K562 (cell line): ENCODE measurements around the gene EPB41L3. TPM values are rescaled to one million over a fixed set of nuclear protein-coding genes. Genes with fewer than 3 reads are reported as not detected.

ENCODE experiments used
- ATAC-seq: fragments of 200-7000 bp; cut with Tn5 transposase; 3 replicates; pipeline ENCODE4 v1.9.1; 2020; ENCODE audit warnings: moderate library complexity
- BruUV-seq: library from RNA; stranded (reverse); fragments of 400-500 nt; replicated peaks from 2 replicates; lab custom pipeline; 2021; lab: Mats Ljungman, UMichigan
- CTCF ChIA-PET: fragments of 300-600 bp; formaldehyde crosslinking; extraction: SDS; loops from one replicate; lab custom pipeline; 2021; ENCODE audit warnings: low intra/inter-chr PET ratio; lab: Yijun Ruan, JAX
- POLR2A ChIA-PET: fragments of 300-600, 350-650 bp; sonication (Branson Sonifier 250); formaldehyde crosslinking; extraction: SDS; loops from one replicate; lab custom pipeline; 2021; ENCODE audit warnings: antibody characterized with exemption, inconsistent platforms; lab: Yijun Ruan, JAX
- DNase-seq, 4 experiments: peaks; one replicate each; pipeline versions ENCODE4 v3.0.0 to v3.0.0-alpha.2; 2011 to 2018; ENCODE audit warnings: low spot score in 3 of 4, mixed read lengths in 3 of 4; ENCODE audit errors: extremely low read depth in 1 of 4
- FAIRE-seq: peaks from 2 replicates; lab custom pipeline; 2011; peaks lifted over from hg19 to GRCh38; lab: Jason Lieb, UNC
- H2AFZ ChIP-seq: 2 replicates; pipeline ENCODE4 v1.6.0; 2011; ENCODE audit warnings: low read depth, low read length, control low read depth, inconsistent platforms
- H3K27ac ChIP-seq: fragments of 200-600 bp; 3 replicates; pipeline ENCODE4 v1.8.0; 2011; ENCODE audit warnings: low read depth, mild to moderate bottlenecking, control low read depth, inconsistent platforms, low read length, moderate library complexity, mixed read lengths; ENCODE audit errors: extremely low read depth
- H3K27me3 ChIP-seq, 2 experiments: fragments of 300-600 bp in 1 of 2; 2 replicates in 1 of 2; 3 replicates in 1 of 2; pipeline versions ENCODE4 v1.6.0 to v1.8.0; 2011; ENCODE audit warnings: inconsistent platforms in 2 of 2, low read length in 2 of 2, mild to moderate bottlenecking in 1 of 2, mixed read lengths in 1 of 2, moderate library complexity in 1 of 2; ENCODE audit not compliant: control insufficient read depth in 2 of 2, insufficient read depth in 2 of 2
- H3K36me3 ChIP-seq: fragments of 300-600 bp; 3 replicates; pipeline ENCODE4 v1.8.0; 2011; ENCODE audit warnings: mild to moderate bottlenecking, low read length, inconsistent platforms; ENCODE audit not compliant: control insufficient read depth, insufficient read depth
- H3K4me1 ChIP-seq, 2 experiments: fragments of 200-600 bp in 1 of 2; replicated peaks in 1 of 2; 2 replicates in 1 of 2; 3 replicates in 1 of 2; pipeline versions ENCODE4 v1.5.1 to v1.8.0; 2011; ENCODE audit warnings: inconsistent platforms in 2 of 2, low read length in 2 of 2, mild to moderate bottlenecking in 1 of 2, mixed read lengths in 1 of 2, moderate library complexity in 1 of 2; ENCODE audit not compliant: control insufficient read depth in 2 of 2, insufficient read depth in 2 of 2
- H3K4me2 ChIP-seq: 2 replicates; pipeline ENCODE4 v1.6.1; 2011; ENCODE audit warnings: low read length, control low read depth, inconsistent platforms, mixed read lengths; ENCODE audit not compliant: insufficient read depth
- H3K4me3 ChIP-seq: fragments of 200-600 bp; sonication (generic), shearing (Covaris generic); 2 replicates; pipeline ENCODE4 v1.5.1; 2016; ENCODE audit warnings: control low read depth, inconsistent platforms
- H3K79me2 ChIP-seq: fragments of 200-600 bp; 3 replicates; pipeline ENCODE4 v1.8.0; 2011; ENCODE audit warnings: low read length, inconsistent platforms; ENCODE audit not compliant: control insufficient read depth, insufficient read depth
- H3K9ac ChIP-seq, 2 experiments: 2 replicates each; pipeline versions ENCODE4 v1.6.0 to v1.6.1; 2011; ENCODE audit warnings: low read depth in 2 of 2, low read length in 2 of 2, control low read depth in 1 of 2, inconsistent platforms in 1 of 2, mild to moderate bottlenecking in 1 of 2, mixed read lengths in 1 of 2; ENCODE audit not compliant: insufficient read depth in 1 of 2
- H3K9me1 ChIP-seq: one replicate; pipeline ENCODE4 v1.6.0; 2011; ENCODE audit warnings: inconsistent platforms, mild to moderate bottlenecking, low read length, moderate library complexity; ENCODE audit not compliant: control insufficient read depth, insufficient read depth
- H3K9me3 ChIP-seq: replicated peaks from 2 replicates; pipeline ENCODE4 v1.5.1; 2011; ENCODE audit warnings: low read depth, low read length, inconsistent platforms; ENCODE audit not compliant: control insufficient read depth, insufficient read depth
- H4K20me1 ChIP-seq: replicated peaks from 2 replicates; pipeline ENCODE4 v1.6.1; 2011; ENCODE audit warnings: low read length, inconsistent platforms, mixed read lengths; ENCODE audit not compliant: control insufficient read depth, insufficient read depth
- DDX20 ChIP-seq: fragments of 450-650 bp; IDR thresholded peaks from 2 replicates; pipeline ENCODE4 v1.6.1; 2016; ENCODE audit warnings: missing genetic modification characterization, low read depth, mild to moderate bottlenecking, missing compliant biosample characterization, moderate library complexity
- REST ChIP-seq, 2 experiments: fragments of 450-650 bp; formaldehyde crosslinking in 1 of 2; IDR thresholded peaks; 2 replicates each; pipeline versions ENCODE4 v1.4.0 to v1.6.1; 2014 to 2020; ENCODE audit warnings: mild to moderate bottlenecking in 2 of 2, borderline replicate concordance in 1 of 2, low read depth in 1 of 2
- SP2 ChIP-seq: IDR thresholded peaks from 2 replicates; pipeline ENCODE4 v1.6.1; 2011; ENCODE audit warnings: mild to moderate bottlenecking, low read depth, low read length, moderate library complexity; ENCODE audit not compliant: poor library complexity, severe bottlenecking; ENCODE audit errors: extremely low read depth
- TEAD2 ChIP-seq: fragments of 450-650 bp; IDR thresholded peaks from 2 replicates; pipeline ENCODE4 v1.6.1; 2016; ENCODE audit warnings: missing genetic modification characterization, control low read depth, missing compliant biosample characterization
- ZNF174 ChIP-seq: fragments of 250-450 bp; sonication (Bioruptor Pico); IDR thresholded peaks from 2 replicates; pipeline ENCODE4 v1.4.0; 2020; ENCODE audit warnings: mild to moderate bottlenecking
- WGBS: fragments of 100-300 bp; shearing (Covaris generic); methylation state at CpG from one replicate; pipeline ENCODE4 v1.1.6; 2016; ENCODE audit warnings: low coverage, mixed read lengths; ENCODE audit not compliant: insufficient coverage; ENCODE audit errors: missing lambda C conversion rate; 5-methylcytosine and 5-hydroxymethylcytosine counted together
- in situ Hi-C: fragments of 300-500 bp; cut with MboI; formaldehyde crosslinking; loops from 4 replicates; pipeline ENCODE4 v1.15.0; 2018; ENCODE audit warnings: inconsistent platforms, mixed read lengths
- intact Hi-C: fragments of 100-400 bp; cut with micrococcal nuclease; formaldehyde crosslinking; loops from 2 replicates; pipeline ENCODE4 v1.14.2; 2022
- polyA plus RNA-seq, 8 experiments: library from polyadenylated mRNA; depleted of rRNA in 4 of 8; stranded (reverse) in 5 of 8; unstranded in 3 of 8; fragments of >200 nt; fragmentation: Nextera tagmentation in 2 of 8; fragmentation: Illumina TruSeq in 1 of 8; extraction: Ambion mirVana in 2 of 8; extraction: Trizol in 1 of 8; gene quantifications; 2 replicates each; pipeline versions ENCODE4 v1.2.1 to v1.2.3, GENCODE V29; 2011 to 2014; ENCODE audit warnings: inconsistent platforms in 1 of 8, missing spikeins in 1 of 8
- total RNA-seq, 7 experiments: library from RNA; depleted of rRNA in 6 of 7; stranded (reverse); fragments of >200 nt in 6 of 7; fragmentation: Illumina TruSeq in 2 of 7; extraction: Trizol in 2 of 7; gene quantifications; 2 replicates each; pipeline versions ENCODE4 v1.2.1 to v1.2.3, GENCODE V29; 2011 to 2021; ENCODE audit warnings: low replicate concordance in 1 of 7
- TF ChIP-seq, protein P1 (sequence below): fragments of 250-450 bp; sonication (Bioruptor Pico); IDR thresholded peaks from 2 replicates; pipeline ENCODE4 v1.4.0; 2020; ENCODE audit warnings: mild to moderate bottlenecking, moderate library complexity
- TF ChIP-seq, protein P2 (sequence below): fragments of 250-450 bp; sonication (Bioruptor Pico); IDR thresholded peaks from 2 replicates; pipeline ENCODE4 v1.4.0; 2020; ENCODE audit warnings: borderline replicate concordance

EPB41L3 gene
- total and polyA plus RNA-seq, 9 of the 15 experiments (the other 6 are each of a cell fraction or from before 2014, with no cell fraction given): 0.44 to 0.49 TPM; not detected in 7

GRCh38 chr18:5484526-5484925, 59.3 kb downstream of the EPB41L3 start (continued):
- no peak for TF ChIP-seq SP2

GRCh38 chr18:5481621-5482020, 62.2 kb downstream of the EPB41L3 start:
- no peak overlapping the region for H2AFZ ChIP-seq
- 0% methylated on average over 5 of the region's 5 CpGs for WGBS
- DNase-seq (no peak), FAIRE-seq (no peak), ATAC-seq (no peak)
- H3K27ac ChIP-seq: no peak overlapping the region
- no peaks in the 10 kb centered on the region for H3K79me2 ChIP-seq
- H3K36me3 ChIP-seq: no peaks in the 10 kb centered on the region
- H3K27me3 ChIP-seq: no peaks in the 10 kb centered on the region
- no peak overlapping the region for H3K4me2 ChIP-seq
- ChIA-PET POLR2A (no interaction called here), CTCF (no interaction called here)
- H3K9me1 ChIP-seq: no peaks in the 10 kb centered on the region
- no peak overlapping the region for H3K9ac ChIP-seq
- H3K4me1 ChIP-seq: no peaks in the 10 kb centered on the region
- no TSS peak for BruUV-seq
- no peaks in the 10 kb centered on the region; the same call in 1 of the 2 replicates for H3K9me3 ChIP-seq
- intact Hi-C loops: no loop called here
- in situ Hi-C loops: no loop called here
- H4K20me1 ChIP-seq: no peaks in the 10 kb centered on the region
- no peak overlapping the region for H3K4me3 ChIP-seq
- TF ChIP-seq REST (IDR thresholded peaks at IDR 0.05; ENCODE audit: borderline replicate concordance): no peak
- no peak for TF ChIP-seq REST (CRISPR knock-in tag; IDR thresholded peaks at IDR 0.05; ENCODE audit: low read depth)
- TF ChIP-seq, protein P1, sequence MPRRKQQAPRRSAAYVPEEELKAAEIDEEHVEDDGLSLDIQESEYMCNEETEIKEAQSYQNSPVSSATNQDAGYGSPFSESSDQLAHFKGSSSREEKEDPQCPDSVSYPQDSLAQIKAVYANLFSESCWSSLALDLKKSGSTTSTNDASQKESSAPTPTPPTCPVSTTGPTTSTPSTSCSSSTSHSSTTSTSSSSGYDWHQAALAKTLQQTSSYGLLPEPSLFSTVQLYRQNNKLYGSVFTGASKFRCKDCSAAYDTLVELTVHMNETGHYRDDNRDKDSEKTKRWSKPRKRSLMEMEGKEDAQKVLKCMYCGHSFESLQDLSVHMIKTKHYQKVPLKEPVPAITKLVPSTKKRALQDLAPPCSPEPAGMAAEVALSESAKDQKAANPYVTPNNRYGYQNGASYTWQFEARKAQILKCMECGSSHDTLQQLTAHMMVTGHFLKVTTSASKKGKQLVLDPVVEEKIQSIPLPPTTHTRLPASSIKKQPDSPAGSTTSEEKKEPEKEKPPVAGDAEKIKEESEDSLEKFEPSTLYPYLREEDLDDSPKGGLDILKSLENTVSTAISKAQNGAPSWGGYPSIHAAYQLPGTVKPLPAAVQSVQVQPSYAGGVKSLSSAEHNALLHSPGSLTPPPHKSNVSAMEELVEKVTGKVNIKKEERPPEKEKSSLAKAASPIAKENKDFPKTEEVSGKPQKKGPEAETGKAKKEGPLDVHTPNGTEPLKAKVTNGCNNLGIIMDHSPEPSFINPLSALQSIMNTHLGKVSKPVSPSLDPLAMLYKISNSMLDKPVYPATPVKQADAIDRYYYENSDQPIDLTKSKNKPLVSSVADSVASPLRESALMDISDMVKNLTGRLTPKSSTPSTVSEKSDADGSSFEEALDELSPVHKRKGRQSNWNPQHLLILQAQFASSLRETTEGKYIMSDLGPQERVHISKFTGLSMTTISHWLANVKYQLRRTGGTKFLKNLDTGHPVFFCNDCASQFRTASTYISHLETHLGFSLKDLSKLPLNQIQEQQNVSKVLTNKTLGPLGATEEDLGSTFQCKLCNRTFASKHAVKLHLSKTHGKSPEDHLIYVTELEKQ (CRISPR knock-in tag): no peak
- TF ChIP-seq, protein P2, sequence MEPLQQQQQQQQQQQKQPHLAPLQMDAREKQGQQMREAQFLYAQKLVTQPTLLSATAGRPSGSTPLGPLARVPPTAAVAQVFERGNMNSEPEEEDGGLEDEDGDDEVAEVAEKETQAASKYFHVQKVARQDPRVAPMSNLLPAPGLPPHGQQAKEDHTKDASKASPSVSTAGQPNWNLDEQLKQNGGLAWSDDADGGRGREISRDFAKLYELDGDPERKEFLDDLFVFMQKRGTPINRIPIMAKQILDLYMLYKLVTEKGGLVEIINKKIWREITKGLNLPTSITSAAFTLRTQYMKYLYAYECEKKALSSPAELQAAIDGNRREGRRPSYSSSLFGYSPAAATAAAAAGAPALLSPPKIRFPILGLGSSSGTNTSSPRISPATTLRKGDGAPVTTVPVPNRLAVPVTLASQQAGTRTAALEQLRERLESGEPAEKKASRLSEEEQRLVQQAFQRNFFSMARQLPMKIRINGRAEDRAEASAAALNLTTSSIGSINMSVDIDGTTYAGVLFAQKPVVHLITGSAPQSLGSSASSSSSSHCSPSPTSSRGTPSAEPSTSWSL: no peak
- TF ChIP-seq TEAD2 (tag): no peak
- no peak for TF ChIP-seq DDX20
- no peak for TF ChIP-seq ZNF174
